Neural cell (in vitro differentiated cells): Measurements from ENCODE around the gene SLCO4A1. TPM values are rescaled to one million over a fixed set of nuclear protein-coding genes. Genes with fewer than 3 reads are reported as not detected.

Experiments used
- H2AFZ ChIP-seq: fragments of 200-600, 300-800 bp; sonication (generic), shearing (Covaris generic); 2 replicates; pipeline ENCODE4 v1.6.0; 2014; ENCODE audit warnings: low read depth, mild to moderate bottlenecking, antibody characterized with exemption, low read length, moderate library complexity
- H3F3A ChIP-seq: fragments of 200-600 bp; shearing (Covaris generic); 2 replicates; pipeline ENCODE4 v1.6.1; 2016; ENCODE audit warnings: mild to moderate bottlenecking, moderate library complexity, mixed read lengths, antibody characterized with exemption, low read length; ENCODE audit not compliant: insufficient read depth, poor library complexity, severe bottlenecking
- H3K27ac ChIP-seq: fragments of 200-600, 300-800 bp; sonication (generic), shearing (Covaris generic); 2 replicates; pipeline ENCODE4 v1.5.1; 2014; ENCODE audit warnings: mild to moderate bottlenecking, low read length, moderate library complexity
- H3K27me3 ChIP-seq: fragments of 300-800, 200-600 bp; sonication (generic), shearing (Covaris generic); 2 replicates; pipeline ENCODE4 v1.6.0; 2014; ENCODE audit warnings: mild to moderate bottlenecking, low read depth, low read length, moderate library complexity; ENCODE audit not compliant: insufficient read depth
- H3K36me3 ChIP-seq: fragments of 300-800, 200-600 bp; sonication (generic), shearing (Covaris generic); 2 replicates; pipeline ENCODE4 v1.5.1; 2014; ENCODE audit warnings: mild to moderate bottlenecking, antibody characterized with exemption, low read length, moderate library complexity; ENCODE audit not compliant: insufficient read depth
- H3K4me2 ChIP-seq: fragments of 300-800, 200-600 bp; sonication (generic), shearing (Covaris generic); 2 replicates; pipeline ENCODE4 v1.6.0; 2014; ENCODE audit warnings: mild to moderate bottlenecking, low read length
- H3K4me3 ChIP-seq: fragments of 300-800, 200-600 bp; sonication (generic), shearing (Covaris generic); 2 replicates; pipeline ENCODE4 v1.5.1; 2014; ENCODE audit warnings: mild to moderate bottlenecking, low read length, moderate library complexity
- H3K79me2 ChIP-seq: fragments of 200-600 bp; shearing (Covaris generic); replicated peaks from 2 replicates; pipeline ENCODE4 v1.6.0; 2014; ENCODE audit warnings: mild to moderate bottlenecking, low read length, moderate library complexity; ENCODE audit not compliant: insufficient read depth
- H3K9ac ChIP-seq: fragments of 300-800, 200-600 bp; sonication (generic), shearing (Covaris generic); 2 replicates; pipeline ENCODE4 v1.6.1; 2016; ENCODE audit warnings: mild to moderate bottlenecking, low read length, mixed read lengths
- H3K9me2 ChIP-seq: fragments of 200-600 bp; shearing (Covaris generic); 2 replicates; pipeline ENCODE4 v1.6.1; 2016; ENCODE audit warnings: mild to moderate bottlenecking, low read length, mixed read lengths; ENCODE audit not compliant: insufficient read depth
- H3K9me3 ChIP-seq: fragments of 200-600, 300-800 bp; sonication (generic), shearing (Covaris generic); 2 replicates; pipeline ENCODE4 v1.6.1; 2016; ENCODE audit warnings: mild to moderate bottlenecking, mixed run types, low read length, moderate library complexity, mixed read lengths
- H4K20me1 ChIP-seq: fragments of 200-600 bp; shearing (Covaris generic); 2 replicates; pipeline ENCODE4 v1.6.1; 2016; ENCODE audit warnings: mild to moderate bottlenecking, mixed run types; ENCODE audit not compliant: insufficient read depth
- EP300 ChIP-seq: fragments of 450-650 bp; conservative IDR thresholded peaks from 2 replicates; pipeline ENCODE4 v1.6.1; 2014; ENCODE audit warnings: antibody characterized with exemption, mild to moderate bottlenecking, moderate library complexity; ENCODE audit not compliant: poor library complexity, severe bottlenecking
- EZH2 ChIP-seq: fragments of 200-600, 300-800 bp; shearing (Covaris generic), sonication (generic); IDR thresholded peaks from 2 replicates; pipeline ENCODE4 v1.6.1; 2014; ENCODE audit warnings: antibody characterized with exemption, low read length, borderline replicate concordance, mild to moderate bottlenecking; ENCODE audit not compliant: insufficient read depth, poor library complexity, severe bottlenecking
- MXI1 ChIP-seq: fragments of 450-650 bp; conservative IDR thresholded peaks from 2 replicates; pipeline ENCODE4 v1.6.1; 2014; ENCODE audit warnings: antibody characterized with exemption, mild to moderate bottlenecking; ENCODE audit not compliant: poor library complexity, severe bottlenecking
- POLR2AphosphoS5 ChIP-seq: IDR thresholded peaks from 2 replicates; pipeline ENCODE4 v1.6.1; 2012
- RAD21 ChIP-seq: fragments of 450-650 bp; conservative IDR thresholded peaks from 2 replicates; pipeline ENCODE4 v1.6.1; 2014; ENCODE audit warnings: antibody characterized with exemption, mild to moderate bottlenecking, moderate library complexity
- SMC3 ChIP-seq: fragments of 450-650 bp; conservative IDR thresholded peaks from 2 replicates; pipeline ENCODE4 v1.6.1; 2014; ENCODE audit warnings: antibody characterized with exemption, mild to moderate bottlenecking, moderate library complexity; ENCODE audit not compliant: poor library complexity
- TAF1 ChIP-seq: IDR thresholded peaks from 2 replicates; pipeline ENCODE4 v1.6.1; 2012; ENCODE audit warnings: low read depth
- polyA plus RNA-seq: library from polyadenylated mRNA; depleted of rRNA; stranded (reverse); fragments of >200 nt; gene quantifications from 2 replicates; pipeline ENCODE4 v1.2.3, GENCODE V29; 2014
- TF ChIP-seq, protein P1 (sequence below): fragments of 450-650 bp; IDR thresholded peaks from 2 replicates; pipeline ENCODE4 v1.5.1; 2014; ENCODE audit warnings: antibody characterized with exemption, mild to moderate bottlenecking, moderate library complexity; ENCODE audit not compliant: poor library complexity, severe bottlenecking
- TF ChIP-seq, protein P2 (sequence below): IDR thresholded peaks from 2 replicates; pipeline ENCODE4 v1.6.1; 2012; ENCODE audit warnings: borderline replicate concordance

Gene SLCO4A1
- polyA plus RNA-seq, 1 donor from 2014 or later = 3.5 TPM

DNA sequence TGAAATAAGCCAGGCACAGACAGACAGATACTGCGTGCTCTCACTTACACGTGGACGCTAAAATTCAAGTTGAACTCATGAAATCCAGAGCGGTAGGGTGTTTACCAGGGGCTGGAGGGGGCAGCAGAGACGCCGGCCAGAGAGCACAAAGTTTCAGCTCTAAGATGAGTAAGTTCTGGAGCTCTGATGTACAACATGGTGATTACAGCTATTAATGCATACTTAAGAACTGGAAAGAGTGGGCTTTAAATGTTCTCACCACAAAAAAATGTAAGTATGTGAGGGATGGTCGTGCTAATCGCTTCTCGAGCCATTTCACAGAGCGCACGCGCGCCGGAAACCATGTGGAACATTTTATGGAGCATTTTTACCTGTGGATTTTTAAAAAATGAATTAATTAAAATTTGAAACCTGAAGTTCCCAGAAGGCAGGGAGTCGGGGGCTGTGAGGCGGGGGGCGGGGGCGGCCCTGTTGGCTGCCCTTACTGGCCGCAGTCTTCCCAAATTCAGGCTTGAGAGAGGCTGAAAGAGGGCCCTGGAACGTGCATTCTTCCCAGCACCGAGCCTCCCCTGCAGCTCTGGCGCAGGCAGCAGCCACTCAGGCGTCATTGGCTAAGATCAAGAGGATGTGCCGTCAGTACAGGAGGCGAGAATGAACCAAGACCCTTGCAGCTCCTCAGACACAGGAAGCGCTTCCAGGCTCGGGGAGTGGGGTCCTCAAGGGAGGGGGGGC, 8.5 kb upstream of the SLCO4A1 start:
- Histone ChIP-seq H3K36me3 (no peaks in the 10 kb centered on the region), H3K27ac (no peak overlapping the region), H2AFZ (no peak overlapping the region), H3K79me2 (no peaks in the 10 kb centered on the region), H3K9me2 (no peaks in the 10 kb centered on the region), H4K20me1 (no peaks in the 10 kb centered on the region), H3F3A (no peaks in the 10 kb centered on the region), H3K4me3 (no peak overlapping the region), H3K27me3 (no peaks in the 10 kb centered on the region), H3K4me2 (no peak overlapping the region), H3K9ac (no peak overlapping the region), H3K9me3 (no peaks in the 10 kb centered on the region)
- TF ChIP-seq POLR2AphosphoS5 (no peak), TAF1 (no peak), MXI1 (no peak), EP300 (no peak), SMC3 (no peak), EZH2 (no peak), RAD21 (no peak)
- TF ChIP-seq, protein P1, sequence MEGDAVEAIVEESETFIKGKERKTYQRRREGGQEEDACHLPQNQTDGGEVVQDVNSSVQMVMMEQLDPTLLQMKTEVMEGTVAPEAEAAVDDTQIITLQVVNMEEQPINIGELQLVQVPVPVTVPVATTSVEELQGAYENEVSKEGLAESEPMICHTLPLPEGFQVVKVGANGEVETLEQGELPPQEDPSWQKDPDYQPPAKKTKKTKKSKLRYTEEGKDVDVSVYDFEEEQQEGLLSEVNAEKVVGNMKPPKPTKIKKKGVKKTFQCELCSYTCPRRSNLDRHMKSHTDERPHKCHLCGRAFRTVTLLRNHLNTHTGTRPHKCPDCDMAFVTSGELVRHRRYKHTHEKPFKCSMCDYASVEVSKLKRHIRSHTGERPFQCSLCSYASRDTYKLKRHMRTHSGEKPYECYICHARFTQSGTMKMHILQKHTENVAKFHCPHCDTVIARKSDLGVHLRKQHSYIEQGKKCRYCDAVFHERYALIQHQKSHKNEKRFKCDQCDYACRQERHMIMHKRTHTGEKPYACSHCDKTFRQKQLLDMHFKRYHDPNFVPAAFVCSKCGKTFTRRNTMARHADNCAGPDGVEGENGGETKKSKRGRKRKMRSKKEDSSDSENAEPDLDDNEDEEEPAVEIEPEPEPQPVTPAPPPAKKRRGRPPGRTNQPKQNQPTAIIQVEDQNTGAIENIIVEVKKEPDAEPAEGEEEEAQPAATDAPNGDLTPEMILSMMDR = no peak
- TF ChIP-seq, protein P2, sequence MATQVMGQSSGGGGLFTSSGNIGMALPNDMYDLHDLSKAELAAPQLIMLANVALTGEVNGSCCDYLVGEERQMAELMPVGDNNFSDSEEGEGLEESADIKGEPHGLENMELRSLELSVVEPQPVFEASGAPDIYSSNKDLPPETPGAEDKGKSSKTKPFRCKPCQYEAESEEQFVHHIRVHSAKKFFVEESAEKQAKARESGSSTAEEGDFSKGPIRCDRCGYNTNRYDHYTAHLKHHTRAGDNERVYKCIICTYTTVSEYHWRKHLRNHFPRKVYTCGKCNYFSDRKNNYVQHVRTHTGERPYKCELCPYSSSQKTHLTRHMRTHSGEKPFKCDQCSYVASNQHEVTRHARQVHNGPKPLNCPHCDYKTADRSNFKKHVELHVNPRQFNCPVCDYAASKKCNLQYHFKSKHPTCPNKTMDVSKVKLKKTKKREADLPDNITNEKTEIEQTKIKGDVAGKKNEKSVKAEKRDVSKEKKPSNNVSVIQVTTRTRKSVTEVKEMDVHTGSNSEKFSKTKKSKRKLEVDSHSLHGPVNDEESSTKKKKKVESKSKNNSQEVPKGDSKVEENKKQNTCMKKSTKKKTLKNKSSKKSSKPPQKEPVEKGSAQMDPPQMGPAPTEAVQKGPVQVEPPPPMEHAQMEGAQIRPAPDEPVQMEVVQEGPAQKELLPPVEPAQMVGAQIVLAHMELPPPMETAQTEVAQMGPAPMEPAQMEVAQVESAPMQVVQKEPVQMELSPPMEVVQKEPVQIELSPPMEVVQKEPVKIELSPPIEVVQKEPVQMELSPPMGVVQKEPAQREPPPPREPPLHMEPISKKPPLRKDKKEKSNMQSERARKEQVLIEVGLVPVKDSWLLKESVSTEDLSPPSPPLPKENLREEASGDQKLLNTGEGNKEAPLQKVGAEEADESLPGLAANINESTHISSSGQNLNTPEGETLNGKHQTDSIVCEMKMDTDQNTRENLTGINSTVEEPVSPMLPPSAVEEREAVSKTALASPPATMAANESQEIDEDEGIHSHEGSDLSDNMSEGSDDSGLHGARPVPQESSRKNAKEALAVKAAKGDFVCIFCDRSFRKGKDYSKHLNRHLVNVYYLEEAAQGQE = no peak

DNA sequence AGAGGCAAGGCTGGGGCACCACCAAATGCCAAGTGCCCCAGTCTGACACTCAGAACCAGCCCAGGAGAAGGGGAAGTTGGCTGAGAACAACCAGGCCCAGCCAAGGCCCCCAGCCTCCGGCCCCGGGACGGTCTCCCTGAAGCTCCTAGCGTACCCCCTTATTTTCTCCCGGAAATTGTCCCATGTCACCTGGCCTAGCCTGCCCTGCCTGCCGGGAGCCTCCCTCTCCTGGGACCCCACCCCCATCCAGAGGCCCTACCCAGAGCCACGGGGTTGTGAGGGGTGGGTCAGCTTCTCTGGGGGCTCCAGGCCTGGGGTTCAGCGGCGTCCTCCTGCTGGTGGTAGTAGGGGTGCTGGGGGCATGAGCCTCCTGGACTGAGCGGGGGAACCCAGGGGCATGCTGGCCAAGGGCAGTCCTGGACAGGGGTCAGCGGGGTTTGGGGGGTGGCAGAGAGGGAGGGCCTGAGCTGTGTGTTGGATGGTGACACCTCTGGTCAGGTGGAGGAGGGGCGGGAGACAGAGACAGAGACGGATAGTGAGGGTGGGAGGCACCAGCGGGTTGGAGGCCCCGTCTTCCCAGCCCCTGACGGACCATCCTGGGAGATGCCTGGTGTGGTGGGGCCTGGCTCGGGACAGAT, 7.9 kb upstream of the SLCO4A1 start:
- TF ChIP-seq EP300 = no peak
- no peak overlapping the region for H3K9ac ChIP-seq
- H3K9me2 ChIP-seq = no peaks in the 10 kb centered on the region
- no peak overlapping the region for H3K27ac ChIP-seq
- no peaks in the 10 kb centered on the region for H3K79me2 ChIP-seq
- no peaks in the 10 kb centered on the region for H3K9me3 ChIP-seq
- H3K27me3 ChIP-seq = no peaks in the 10 kb centered on the region
- no peaks in the 10 kb centered on the region for H3K36me3 ChIP-seq
- H3K4me2 ChIP-seq = no peak overlapping the region
- H2AFZ ChIP-seq = no peak overlapping the region
- no peaks in the 10 kb centered on the region for H3F3A ChIP-seq
- H4K20me1 ChIP-seq = no peaks in the 10 kb centered on the region
- H3K4me3 ChIP-seq = no peak overlapping the region
